Epithelial cell of prostate (primary cell): ENCODE data around the gene ANO9.
"Not testable (repeated sequence)": the region's sequence is repeated elsewhere in the genome, so short reads cannot be mapped to it uniquely, and the experiment has no call there.

Experiments used
- DNase-seq: peaks from one replicate; pipeline ENCODE4 v3.0.0-alpha.2; 2011; ENCODE audit warnings: low read depth, low spot score
- H3K27ac ChIP-seq: fragments of 450-650 bp; 2 replicates; pipeline ENCODE4 v1.5.1; 2017; ENCODE audit warnings: mild to moderate bottlenecking

The ANO9 gene

DNA sequence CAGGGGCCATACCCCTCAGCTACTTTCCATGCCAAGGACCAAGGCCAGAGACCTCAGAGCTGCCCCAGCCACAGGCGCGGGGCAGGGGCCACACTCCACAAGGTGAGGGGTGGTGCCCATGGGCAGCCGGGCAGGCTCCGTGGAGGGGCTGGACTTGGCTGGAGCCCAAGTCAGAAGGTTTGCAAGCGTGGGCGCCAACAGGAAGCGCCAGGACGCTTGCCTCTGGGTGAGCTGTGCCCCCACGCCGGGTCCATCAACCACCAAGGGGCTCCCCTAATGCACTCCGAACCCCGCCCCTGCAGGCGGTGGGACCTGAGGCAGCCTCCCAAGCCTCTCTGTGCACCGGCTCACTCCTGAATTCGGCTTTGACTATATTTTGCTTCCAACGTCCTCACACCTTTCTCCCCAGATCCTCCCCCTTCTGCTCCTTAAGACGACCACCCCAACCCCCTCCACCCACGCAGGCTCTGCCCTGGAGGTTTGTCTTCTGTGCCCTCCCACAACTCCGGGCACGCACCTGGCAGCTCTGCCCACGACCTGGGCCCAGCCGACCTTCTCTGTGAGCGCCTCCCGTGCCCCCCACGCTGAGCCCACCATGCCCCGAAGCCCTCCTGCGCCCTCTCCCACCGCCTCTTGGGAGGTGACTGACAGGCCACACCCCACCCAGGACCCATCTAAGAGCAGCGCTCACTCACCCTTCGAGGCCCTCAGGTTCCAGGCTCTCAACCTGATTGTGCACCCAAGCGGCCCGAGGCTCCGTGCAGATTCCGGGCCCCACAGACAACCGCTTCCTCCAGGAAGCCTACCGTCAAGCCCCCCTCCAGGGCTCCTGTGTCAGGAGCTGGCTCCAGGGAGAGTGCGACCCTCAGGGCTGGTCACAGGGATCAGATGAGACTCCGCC lies 50.4 kb downstream of the ANO9 start:
- H3K27ac ChIP-seq = no peak overlapping the region
- DNase-seq = no peak

DNA sequence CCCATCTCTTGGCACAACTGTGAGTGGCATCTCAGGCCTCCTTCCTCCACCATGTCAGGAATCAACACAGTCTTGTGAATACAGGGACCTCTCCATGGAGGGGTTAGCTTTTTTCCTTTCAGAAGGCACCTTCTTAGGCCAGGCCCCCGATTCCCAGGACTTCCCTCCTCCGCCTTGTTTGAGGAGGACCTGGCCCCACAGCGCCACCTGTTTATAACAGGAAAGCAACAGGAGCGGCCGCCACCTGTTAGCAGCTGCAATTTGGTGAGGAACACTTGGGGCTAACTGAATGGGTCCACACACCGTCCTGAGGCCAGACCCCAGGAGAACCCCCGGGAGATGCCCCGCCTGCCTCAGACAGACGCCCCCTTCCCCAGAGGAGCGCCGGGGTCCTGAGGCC lies 51.6 kb downstream of the ANO9 start:
- no peak for DNase-seq
- H3K27ac ChIP-seq = no peak overlapping the region

DNA sequence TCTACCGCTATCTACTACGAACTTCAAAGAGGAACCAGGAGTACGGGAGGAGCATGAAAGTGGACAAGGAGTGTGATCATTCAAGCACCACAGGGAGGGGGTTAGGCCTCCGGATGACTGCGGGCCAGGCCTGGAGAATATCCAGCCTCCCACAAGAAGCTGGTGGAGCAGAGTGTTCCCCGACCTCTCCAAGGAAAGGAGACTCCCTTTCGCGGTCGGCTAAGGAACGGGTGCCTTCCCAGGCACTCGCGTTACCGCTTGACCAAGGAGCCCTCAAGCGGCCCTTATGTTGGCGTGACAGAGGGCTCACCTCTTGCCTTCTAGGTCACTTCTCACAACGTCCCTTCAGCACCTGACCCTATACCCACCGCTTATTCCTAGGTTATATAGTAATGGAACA lies 52.4 kb downstream of the ANO9 start:
- not testable (repeated sequence) for DNase-seq, H3K27ac ChIP-seq

DNA sequence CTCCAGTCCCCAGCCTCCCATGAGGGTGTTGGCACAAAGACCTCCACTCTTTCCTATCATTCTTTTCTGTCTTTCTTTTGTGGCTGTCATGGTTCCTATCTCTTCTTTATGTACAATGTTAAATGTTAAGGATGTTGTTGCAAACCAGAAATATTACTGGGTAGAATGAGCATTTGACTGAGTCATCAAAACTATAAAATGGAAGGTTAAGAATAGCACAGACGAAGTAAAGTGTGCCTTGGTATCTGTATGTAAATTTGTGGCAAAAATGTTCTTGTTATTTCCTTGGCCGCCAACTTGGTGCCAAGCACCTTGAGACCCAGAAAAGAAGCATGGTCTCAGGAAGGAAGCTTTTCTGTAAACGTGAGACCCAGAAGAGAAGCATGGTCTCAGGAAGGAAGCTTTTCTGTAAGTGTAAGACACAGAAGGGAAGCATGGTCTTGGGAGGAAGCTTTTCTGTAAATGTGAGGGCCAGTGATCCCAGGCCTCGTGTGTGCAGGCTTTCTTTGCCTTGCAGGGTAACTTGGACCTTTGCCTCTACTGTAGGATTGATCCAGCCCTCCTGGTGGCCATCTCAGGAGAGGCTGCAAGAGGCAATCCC lies 54.5 kb downstream of the ANO9 start:
- no peak for DNase-seq
- H3K27ac ChIP-seq = no peak overlapping the region

GRCh38 chr11:386483-386882 lies 55.3 kb downstream of the ANO9 start:
- no peak for DNase-seq
- H3K27ac ChIP-seq = no peak overlapping the region

GRCh38 chr11:385594-386351 lies 56.0 kb downstream of the ANO9 start:
- no peak overlapping the region for H3K27ac ChIP-seq
- no peak for DNase-seq

DNA sequence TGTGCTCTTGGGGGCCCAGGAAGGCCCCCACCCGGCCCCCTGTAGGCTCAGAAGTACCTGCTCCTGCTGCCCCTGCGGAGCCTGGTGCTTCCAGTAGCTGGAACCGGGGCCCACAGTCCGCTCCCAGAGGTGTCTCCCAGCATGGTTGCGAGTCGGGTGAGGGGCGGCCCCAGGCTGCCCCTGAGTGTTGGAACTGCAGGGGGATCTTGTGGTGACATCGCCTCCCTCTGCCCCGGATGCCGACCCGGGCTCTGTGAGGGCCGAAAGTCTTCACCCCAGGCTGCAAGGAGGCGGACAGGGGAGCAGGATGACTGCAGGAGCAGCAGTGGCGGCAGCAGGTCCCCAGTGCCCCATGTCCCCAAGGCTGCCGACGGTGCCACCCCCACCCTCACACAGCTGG lies 57.3 kb downstream of the ANO9 start:
- no peak for DNase-seq
- no peak overlapping the region for H3K27ac ChIP-seq

- no peak overlapping the region for H3K27ac ChIP-seq
- DNase-seq = no peak
Measured at GRCh38 chr11:383431-383830, 58.4 kb downstream of the ANO9 start.

DNA sequence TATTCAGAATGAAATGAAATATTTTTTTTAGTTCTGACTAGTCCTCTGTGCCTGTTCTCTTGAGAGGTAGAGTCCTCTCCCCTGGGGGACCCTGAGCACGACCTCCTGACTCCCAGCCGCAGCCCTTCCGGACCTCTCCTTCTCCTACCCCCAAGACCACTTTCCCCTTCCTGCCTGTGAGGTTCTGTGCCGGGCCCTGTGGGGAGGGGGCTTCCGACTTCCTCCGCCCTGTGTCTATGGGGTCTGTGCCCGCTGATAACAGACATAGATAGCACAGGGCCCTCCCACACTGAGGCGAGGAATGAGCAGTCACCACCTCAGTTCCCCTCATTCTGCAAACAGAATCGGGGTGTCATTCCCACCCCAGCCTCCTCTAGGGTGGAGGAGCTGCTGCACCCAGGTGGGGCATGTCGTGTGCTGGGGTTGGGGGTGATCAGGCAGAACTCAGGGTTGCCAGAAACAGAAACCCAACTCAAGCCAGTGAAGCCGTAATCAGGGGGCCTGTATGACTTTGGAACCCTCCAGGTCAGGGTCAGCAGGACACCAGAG lies 59.7 kb downstream of the ANO9 start:
- no peak overlapping the region for H3K27ac ChIP-seq
- no peak for DNase-seq

DNA sequence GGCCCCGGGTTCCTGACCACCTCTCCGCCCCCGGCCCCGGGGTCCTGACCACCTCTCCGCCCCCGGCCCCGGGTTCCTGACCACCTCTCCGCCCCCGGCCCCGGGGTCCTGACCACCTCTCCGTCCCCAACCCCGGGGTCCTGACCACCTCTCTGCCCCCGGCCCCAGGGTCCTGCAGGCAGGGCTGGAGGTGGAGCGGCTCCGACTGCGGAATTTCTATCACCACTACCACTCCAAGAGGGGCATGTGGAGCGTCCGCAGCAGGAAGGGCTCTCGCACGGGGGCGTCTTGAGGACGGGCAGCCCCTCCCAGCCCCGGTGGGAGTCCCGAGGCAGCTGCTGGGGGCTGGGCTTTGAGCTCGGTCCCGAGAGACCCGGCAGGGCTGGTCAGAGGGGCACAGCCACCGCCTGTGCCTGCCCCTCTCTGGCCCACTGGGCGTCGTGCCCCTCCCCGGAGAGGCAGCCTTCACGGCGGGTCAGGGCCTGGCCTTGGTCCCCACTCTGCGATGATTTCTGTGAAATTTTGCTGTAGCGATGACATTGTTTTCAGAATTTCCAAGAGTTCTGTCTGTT lies 60.2 kb downstream of the ANO9 start:
- no peak for DNase-seq
- H3K27ac ChIP-seq = no peak overlapping the region

- DNase-seq = no peak
Measured at GRCh38 chr11:380996-381395, 60.8 kb downstream of the ANO9 start.

DNA sequence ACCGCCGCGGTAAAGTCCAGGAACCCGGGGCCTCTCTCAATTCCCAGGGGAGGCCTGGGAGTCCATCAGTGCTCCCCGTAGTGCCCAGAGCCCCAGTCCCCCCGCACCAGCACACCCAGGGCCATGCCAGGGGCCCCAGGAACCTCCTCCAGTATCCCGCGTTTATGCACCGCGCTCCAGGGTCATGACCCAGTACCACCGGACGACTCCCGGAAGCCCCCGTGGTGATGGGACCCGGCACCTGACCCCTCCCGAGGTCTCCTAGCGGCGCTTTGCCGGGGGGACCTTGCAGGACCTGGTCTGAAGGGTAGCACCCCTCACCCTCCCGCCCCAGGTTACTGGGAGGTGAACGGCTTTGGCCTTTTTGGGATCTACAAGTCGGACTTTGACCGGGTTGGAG lies 61.3 kb downstream of the ANO9 start:
- no peak overlapping the region for H3K27ac ChIP-seq
- DNase-seq = no peak

More at GRCh38 chr11:380996-381395, 60.8 kb downstream of the ANO9 start:
- H3K27ac ChIP-seq = no peak overlapping the region

DNA sequence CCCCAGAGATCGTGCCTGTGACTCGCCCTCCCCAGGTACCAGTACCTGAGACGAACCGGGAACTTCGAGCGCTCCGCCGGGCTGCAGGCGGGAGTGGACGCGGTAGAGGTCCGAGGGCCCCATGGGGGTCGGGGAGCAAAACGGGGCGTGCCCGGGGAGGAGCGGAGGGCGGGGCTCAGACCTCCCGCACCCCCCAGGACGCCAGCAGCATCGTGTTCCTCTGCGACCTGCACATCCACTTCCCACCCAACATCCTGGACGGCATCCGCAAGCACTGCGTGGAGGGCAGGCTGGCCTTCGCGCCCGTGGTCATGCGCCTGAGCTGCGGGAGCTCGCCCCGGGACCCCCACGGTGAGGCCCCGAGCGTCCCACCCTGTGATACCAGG lies 61.7 kb downstream of the ANO9 start:
- H3K27ac ChIP-seq = no peak overlapping the region
- DNase-seq = no peak

DNA sequence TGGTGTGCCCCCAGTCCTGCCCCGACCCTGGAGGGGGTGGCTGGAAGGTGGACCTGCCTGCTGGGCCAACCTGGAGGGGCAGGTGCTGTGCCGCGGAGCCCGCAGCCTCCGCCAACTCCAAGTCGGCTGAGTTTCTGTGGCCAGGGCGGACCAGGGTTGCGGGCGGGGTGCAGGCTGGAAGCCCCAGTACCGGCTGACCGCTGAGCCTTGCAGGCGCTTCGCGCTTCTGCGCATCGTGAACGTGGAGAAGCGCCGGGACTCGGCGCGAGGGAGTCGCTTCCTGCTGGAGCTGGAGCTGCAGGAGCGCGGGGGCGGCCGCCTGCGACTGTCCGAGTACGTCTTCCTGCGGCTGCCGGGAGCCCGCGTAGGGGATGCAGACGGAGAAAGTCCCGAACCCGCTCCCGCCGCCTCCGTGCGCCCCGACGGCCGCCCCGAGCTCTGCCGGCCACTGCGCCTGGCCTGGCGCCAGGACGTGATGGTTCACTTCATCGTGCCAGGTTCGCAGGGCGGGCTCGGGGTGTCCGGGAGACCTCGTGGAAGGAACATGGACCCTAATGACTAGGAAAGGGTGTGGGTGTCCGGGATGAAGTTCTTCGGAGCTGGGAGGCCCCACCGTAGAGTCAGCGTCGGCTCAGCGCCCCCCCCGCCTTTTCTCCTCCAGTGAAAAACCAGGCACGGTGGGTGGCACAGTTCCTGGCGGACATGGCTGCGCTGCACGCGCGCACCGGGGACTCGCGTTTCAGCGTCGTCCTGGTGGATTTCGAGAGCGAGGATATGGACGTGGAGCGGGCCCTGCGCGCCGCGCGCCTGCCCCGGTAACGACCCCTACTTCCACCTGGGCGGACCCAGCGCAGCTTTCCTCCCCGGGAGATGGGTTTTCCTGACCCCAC lies 62.4 kb downstream of the ANO9 start:
- no peak overlapping the region for H3K27ac ChIP-seq
- no peak for DNase-seq

DNA sequence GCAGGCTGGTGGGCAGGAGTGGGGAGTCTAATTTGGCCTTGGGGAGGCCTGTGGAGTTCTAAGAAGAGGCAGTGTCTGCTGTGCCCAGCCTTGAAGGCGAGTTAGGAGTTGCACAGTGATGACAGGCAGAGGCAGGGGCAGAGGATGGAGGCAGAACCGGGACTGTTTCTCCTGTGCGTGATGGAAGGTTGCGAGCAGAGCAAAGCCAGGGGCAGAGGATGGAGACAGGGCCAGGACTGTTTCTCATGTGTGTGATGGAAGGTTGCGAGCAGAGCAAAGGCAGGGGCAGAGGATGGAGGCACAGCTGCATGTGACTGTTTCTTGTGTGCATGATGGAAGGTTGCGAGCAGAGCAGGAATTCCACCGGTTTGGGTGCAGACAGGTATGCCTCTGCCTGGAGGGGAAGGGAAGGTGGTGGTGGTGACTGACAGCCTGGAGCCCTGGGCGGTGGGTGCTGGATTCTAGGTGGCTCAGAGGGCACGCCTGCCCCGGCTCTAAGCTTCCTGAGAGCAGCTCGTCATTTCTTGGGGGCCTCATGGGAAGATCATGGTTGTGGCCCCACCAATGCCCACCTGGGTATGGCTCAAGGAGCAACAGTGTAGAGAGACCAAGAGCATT lies 63.8 kb downstream of the ANO9 start:
- no peak overlapping the region for H3K27ac ChIP-seq
- no peak for DNase-seq

DNA sequence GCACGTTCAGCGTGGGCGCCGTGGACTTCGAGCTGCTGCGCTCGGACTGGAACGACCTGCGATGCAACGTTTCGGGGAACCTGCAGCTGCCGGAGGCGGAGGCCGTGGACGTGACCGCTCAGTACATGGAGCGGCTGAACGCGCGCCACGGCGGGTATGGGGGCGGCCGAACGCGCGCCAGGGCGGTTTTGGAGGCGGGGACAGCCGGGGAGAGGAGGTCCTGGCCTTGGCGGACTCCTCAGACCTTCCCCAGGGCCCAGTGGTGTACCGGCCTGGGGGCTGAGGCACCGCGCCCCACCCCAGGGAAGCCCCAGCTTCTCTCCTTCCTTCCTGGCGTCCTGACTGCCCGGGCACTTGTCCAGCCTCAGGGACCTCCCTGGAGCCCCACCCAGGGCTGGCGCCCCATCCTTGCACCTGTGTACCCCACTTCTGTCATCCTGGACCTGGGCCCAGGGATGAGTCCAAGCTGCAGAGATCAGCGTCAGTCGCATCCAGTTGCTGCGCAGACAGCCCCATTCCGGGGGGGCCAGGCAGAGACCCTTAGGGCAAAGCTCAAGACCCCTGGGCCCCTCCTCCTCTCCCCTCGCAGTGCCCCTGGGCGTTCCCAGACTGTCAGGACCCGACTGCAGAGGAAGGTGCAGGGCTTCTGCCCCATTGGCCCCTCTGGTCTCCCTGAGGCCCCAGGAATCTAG lies 64.5 kb downstream of the ANO9 start:
- no peak for DNase-seq
- H3K27ac ChIP-seq = no peak overlapping the region

- DNase-seq = no peak
Measured at GRCh38 chr11:376531-377173, 65.2 kb downstream of the ANO9 start.

More at GRCh38 chr11:376531-377173, 65.2 kb downstream of the ANO9 start:
- H3K27ac ChIP-seq = no peak overlapping the region
